Liver (tissue), 9 donors: ENCODE measurements around the gene ALCAM. TPM values are rescaled to one million over a fixed set of nuclear protein-coding genes. Genes with fewer than 3 reads are reported as not detected.

ENCODE experiments used
- DNase-seq: peaks from one replicate; pipeline ENCODE4 v3.0.0-alpha.2; 2017; ENCODE audit warnings: low spot score
- H3K27ac ChIP-seq, 2 donors: one replicate each; pipeline ENCODE4 v1.7.0; 2013; ENCODE audit warnings: inconsistent platforms in 2 of 2, low read length in 2 of 2, control low read depth in 1 of 2, low read depth in 1 of 2, mild to moderate bottlenecking in 1 of 2
- H3K27me3 ChIP-seq, 4 donors: one replicate each; pipeline versions ENCODE4 v1.6.1 to v1.7.0; 2013; ENCODE audit warnings: low read length in 3 of 4, inconsistent platforms in 1 of 4, mild to moderate bottlenecking in 1 of 4, moderate library complexity in 1 of 4; ENCODE audit not compliant: control insufficient read depth in 4 of 4, insufficient read depth in 4 of 4
- H3K36me3 ChIP-seq, 4 donors: one replicate each; pipeline versions ENCODE4 v1.6.1 to v1.7.0; 2013; ENCODE audit warnings: low read length in 3 of 4, mild to moderate bottlenecking in 3 of 4, low read depth in 1 of 4, moderate library complexity in 1 of 4; ENCODE audit not compliant: control insufficient read depth in 4 of 4, insufficient read depth in 3 of 4
- H3K4me1 ChIP-seq, 4 donors: one replicate each; pipeline versions ENCODE4 v1.6.1 to v1.7.0; 2013; ENCODE audit warnings: low read length in 3 of 4, mild to moderate bottlenecking in 3 of 4, moderate library complexity in 1 of 4; ENCODE audit not compliant: control insufficient read depth in 4 of 4, insufficient read depth in 4 of 4
- H3K4me3 ChIP-seq, 3 donors: one replicate each; pipeline versions ENCODE4 v1.6.1 to v1.7.0; 2013; ENCODE audit warnings: low read length in 3 of 3, control low read depth in 1 of 3, low read depth in 1 of 3, mild to moderate bottlenecking in 1 of 3
- H3K9ac ChIP-seq, 2 donors: one replicate each; pipeline ENCODE4 v1.7.0; 2013; ENCODE audit warnings: low read length in 2 of 2, mild to moderate bottlenecking in 2 of 2, moderate library complexity in 2 of 2, control low read depth in 1 of 2, low read depth in 1 of 2
- H3K9me3 ChIP-seq, 4 donors: one replicate each; pipeline versions ENCODE4 v1.6.1 to v1.7.0; 2013; ENCODE audit warnings: low read length in 3 of 4; ENCODE audit not compliant: control insufficient read depth in 4 of 4
- CTCF ChIP-seq: fragments of 150-350 bp; IDR thresholded peaks from 2 replicates; pipeline ENCODE4 v1.5.1; 2017; ENCODE audit warnings: improper control_type of control experiment, low read depth, low read length; ENCODE audit not compliant: missing input control
- EGR1 ChIP-seq, 2 donors: IDR thresholded peaks; 2 replicates each; pipeline ENCODE4 v1.6.1; 2016 to 2018; ENCODE audit warnings: antibody characterized with exemption in 2 of 2, low read depth in 2 of 2
- FOXA1 ChIP-seq: IDR thresholded peaks from 2 replicates; pipeline ENCODE4 v1.6.1; 2016; ENCODE audit warnings: antibody characterized with exemption
- FOXA2 ChIP-seq: IDR thresholded peaks from 2 replicates; pipeline ENCODE4 v1.6.1; 2016; ENCODE audit warnings: antibody characterized with exemption
- GABPA ChIP-seq, 2 donors: IDR thresholded peaks in 1 of 2; conservative IDR thresholded peaks in 1 of 2; 2 replicates each; pipeline ENCODE4 v1.6.1; 2016; ENCODE audit warnings: antibody characterized with exemption in 2 of 2, mild to moderate bottlenecking in 1 of 2, moderate library complexity in 1 of 2
- HNF4A ChIP-seq, 2 donors: conservative IDR thresholded peaks; 2 replicates each; pipeline ENCODE4 v1.6.1; 2016; ENCODE audit warnings: antibody characterized with exemption in 2 of 2, mild to moderate bottlenecking in 2 of 2
- HNF4G ChIP-seq: IDR thresholded peaks from 2 replicates; pipeline ENCODE4 v1.6.1; 2016; ENCODE audit warnings: antibody characterized with exemption
- JUND ChIP-seq, 2 donors: IDR thresholded peaks; 2 replicates each; pipeline ENCODE4 v1.6.1; 2016; ENCODE audit warnings: antibody characterized with exemption in 2 of 2
- MAX ChIP-seq: IDR thresholded peaks from 2 replicates; pipeline ENCODE4 v1.6.1; 2016; ENCODE audit warnings: antibody characterized with exemption
- NR2F2 ChIP-seq: IDR thresholded peaks from 2 replicates; pipeline ENCODE4 v1.6.1; 2016; ENCODE audit warnings: antibody characterized with exemption
- RAD21 ChIP-seq, 2 donors: IDR thresholded peaks; 2 replicates each; pipeline ENCODE4 v1.6.1; 2016; ENCODE audit warnings: antibody characterized with exemption in 2 of 2, mild to moderate bottlenecking in 2 of 2
- REST ChIP-seq: IDR thresholded peaks from 2 replicates; pipeline ENCODE4 v1.6.1; 2016; ENCODE audit warnings: antibody characterized with exemption, mild to moderate bottlenecking
- RXRA ChIP-seq, 2 donors: IDR thresholded peaks; 2 replicates each; pipeline ENCODE4 v1.6.1; 2017 to 2018; ENCODE audit warnings: antibody characterized with exemption in 2 of 2, mild to moderate bottlenecking in 1 of 2
- SP1 ChIP-seq: IDR thresholded peaks from 2 replicates; pipeline ENCODE4 v1.6.1; 2018; ENCODE audit warnings: antibody characterized with exemption, mild to moderate bottlenecking
- TAF1 ChIP-seq: conservative IDR thresholded peaks from 2 replicates; pipeline ENCODE4 v1.6.1; 2016; ENCODE audit warnings: antibody characterized with exemption, mild to moderate bottlenecking
- YY1 ChIP-seq: IDR thresholded peaks from 2 replicates; pipeline ENCODE4 v1.6.1; 2016; ENCODE audit warnings: antibody characterized with exemption, mild to moderate bottlenecking
- WGBS: extraction: QIAGEN DNeasy Blood & Tissue Kit; methylation state at CpG from one replicate; pipeline ENCODE4 v1.1.7; 2013; 5-methylcytosine and 5-hydroxymethylcytosine counted together
- polyA plus RNA-seq, 2 donors: library from polyadenylated mRNA; stranded (reverse) in 1 of 2; unstranded in 1 of 2; fragments of 200-250 nt in 1 of 2; fragments of >200 nt in 1 of 2; fragmentation: Nextera tagmentation in 1 of 2; extraction: Ambion mirVana in 1 of 2; gene quantifications; one replicate each; pipeline versions ENCODE4 v1.2.1 to v1.2.3, GENCODE V29; 2013 to 2015
- total RNA-seq, 2 donors: library from RNA; depleted of rRNA; stranded (reverse); fragments of >200 nt; gene quantifications; one replicate each; pipeline ENCODE4 v1.2.3, GENCODE V29; 2014
- TF ChIP-seq, protein P1 (sequence below): IDR thresholded peaks from 2 replicates; pipeline ENCODE4 v1.6.1; 2016; ENCODE audit warnings: antibody characterized with exemption
- TF ChIP-seq, protein P2 (sequence below): IDR thresholded peaks from 2 replicates; pipeline ENCODE4 v1.6.1; 2016; ENCODE audit warnings: antibody characterized with exemption
- donor health status: healthy.
- donor health status: healthy.
- donor health status: healthy.
- donor health status: healthy.
- donor health status: healthy.

ALCAM gene
- total and polyA plus RNA-seq, 4 donors = 14.2 to 62.0 (median 32.3) TPM

DNA sequence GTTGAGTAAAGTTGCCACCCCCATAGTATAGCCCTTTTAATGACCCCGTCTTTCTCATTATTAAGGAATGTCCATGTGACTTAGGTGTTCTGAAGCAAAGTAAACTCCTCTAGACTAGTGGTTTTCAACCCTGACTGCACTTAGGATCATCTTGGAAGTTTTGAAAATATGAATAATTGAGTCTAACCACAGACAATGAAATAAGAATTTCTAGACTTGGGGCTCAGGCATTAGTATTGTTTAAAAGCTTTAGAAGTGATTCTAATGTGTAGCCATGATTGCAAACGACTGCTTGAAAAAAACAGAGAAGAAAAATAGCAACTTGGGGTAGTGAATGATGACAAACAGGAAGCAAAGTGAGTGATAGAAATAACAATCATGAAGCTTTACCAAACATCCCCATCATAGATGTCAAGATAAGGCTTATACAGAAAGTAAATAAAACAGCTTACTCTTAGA, 35.0 kb downstream of the ALCAM start:
- H3K9me3 ChIP-seq = no peaks in the 10 kb centered on the region
- WGBS = 89% methylated on average over 2 of the region's 2 CpGs
- no peak overlapping the region for H3K4me3 ChIP-seq
- no peak overlapping the region for H3K9ac ChIP-seq
- H3K4me1 ChIP-seq = peaks cover 1 to 13% (median 4%) of the 10 kb centered on the region in 4 donors
- TF ChIP-seq HNF4A (conservative IDR thresholded peaks at IDR 0.05) = no peak
- TF ChIP-seq, protein P1, sequence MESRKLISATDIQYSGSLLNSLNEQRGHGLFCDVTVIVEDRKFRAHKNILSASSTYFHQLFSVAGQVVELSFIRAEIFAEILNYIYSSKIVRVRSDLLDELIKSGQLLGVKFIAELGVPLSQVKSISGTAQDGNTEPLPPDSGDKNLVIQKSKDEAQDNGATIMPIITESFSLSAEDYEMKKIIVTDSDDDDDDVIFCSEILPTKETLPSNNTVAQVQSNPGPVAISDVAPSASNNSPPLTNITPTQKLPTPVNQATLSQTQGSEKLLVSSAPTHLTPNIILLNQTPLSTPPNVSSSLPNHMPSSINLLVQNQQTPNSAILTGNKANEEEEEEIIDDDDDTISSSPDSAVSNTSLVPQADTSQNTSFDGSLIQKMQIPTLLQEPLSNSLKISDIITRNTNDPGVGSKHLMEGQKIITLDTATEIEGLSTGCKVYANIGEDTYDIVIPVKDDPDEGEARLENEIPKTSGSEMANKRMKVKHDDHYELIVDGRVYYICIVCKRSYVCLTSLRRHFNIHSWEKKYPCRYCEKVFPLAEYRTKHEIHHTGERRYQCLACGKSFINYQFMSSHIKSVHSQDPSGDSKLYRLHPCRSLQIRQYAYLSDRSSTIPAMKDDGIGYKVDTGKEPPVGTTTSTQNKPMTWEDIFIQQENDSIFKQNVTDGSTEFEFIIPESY = no peak
- no peak for TF ChIP-seq RXRA (IDR thresholded peaks at IDR 0.05)
- TF ChIP-seq JUND (IDR thresholded peaks at IDR 0.05) = no peak
- no peak for TF ChIP-seq TAF1
- TF ChIP-seq YY1 = no peak
- TF ChIP-seq SP1 = no peak
- TF ChIP-seq, protein P2, sequence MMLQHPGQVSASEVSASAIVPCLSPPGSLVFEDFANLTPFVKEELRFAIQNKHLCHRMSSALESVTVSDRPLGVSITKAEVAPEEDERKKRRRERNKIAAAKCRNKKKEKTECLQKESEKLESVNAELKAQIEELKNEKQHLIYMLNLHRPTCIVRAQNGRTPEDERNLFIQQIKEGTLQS = no peak
- no peak for TF ChIP-seq NR2F2
- no peak for TF ChIP-seq FOXA1
- no peak for TF ChIP-seq REST
- no peak for TF ChIP-seq FOXA2
- TF ChIP-seq RAD21 (IDR thresholded peaks at IDR 0.05) = no peak
- no peak for TF ChIP-seq HNF4G
- no peak for TF ChIP-seq EGR1 (IDR thresholded peaks at IDR 0.05; ENCODE audit: low read depth in 2 of 2)
- no peak for TF ChIP-seq GABPA (IDR thresholded peaks at IDR 0.05 in 1 of 2, conservative IDR thresholded peaks at IDR 0.05 in 1 of 2)
- TF ChIP-seq MAX = no peak
- TF ChIP-seq CTCF = no peak
- H3K36me3 ChIP-seq = no peaks in the 10 kb centered on the region
- H3K27me3 ChIP-seq = no peaks in the 10 kb centered on the region
- H3K27ac ChIP-seq = no peak overlapping the region
- DNase-seq = no peak
